Activated CD4-positive, CD25-positive, alpha-beta regulatory T cell (primary cell): ENCODE results near the gene CLDN6.
"Not testable (repeated sequence)": the region's sequence is repeated elsewhere in the genome, so short reads cannot be mapped to it uniquely, and the experiment has no call there.

Experiments
- DNase-seq, 4 experiments: peaks; one replicate each; lab custom pipeline; 2025; lab: John Stamatoyannopoulos, UW

The CLDN6 gene

DNA sequence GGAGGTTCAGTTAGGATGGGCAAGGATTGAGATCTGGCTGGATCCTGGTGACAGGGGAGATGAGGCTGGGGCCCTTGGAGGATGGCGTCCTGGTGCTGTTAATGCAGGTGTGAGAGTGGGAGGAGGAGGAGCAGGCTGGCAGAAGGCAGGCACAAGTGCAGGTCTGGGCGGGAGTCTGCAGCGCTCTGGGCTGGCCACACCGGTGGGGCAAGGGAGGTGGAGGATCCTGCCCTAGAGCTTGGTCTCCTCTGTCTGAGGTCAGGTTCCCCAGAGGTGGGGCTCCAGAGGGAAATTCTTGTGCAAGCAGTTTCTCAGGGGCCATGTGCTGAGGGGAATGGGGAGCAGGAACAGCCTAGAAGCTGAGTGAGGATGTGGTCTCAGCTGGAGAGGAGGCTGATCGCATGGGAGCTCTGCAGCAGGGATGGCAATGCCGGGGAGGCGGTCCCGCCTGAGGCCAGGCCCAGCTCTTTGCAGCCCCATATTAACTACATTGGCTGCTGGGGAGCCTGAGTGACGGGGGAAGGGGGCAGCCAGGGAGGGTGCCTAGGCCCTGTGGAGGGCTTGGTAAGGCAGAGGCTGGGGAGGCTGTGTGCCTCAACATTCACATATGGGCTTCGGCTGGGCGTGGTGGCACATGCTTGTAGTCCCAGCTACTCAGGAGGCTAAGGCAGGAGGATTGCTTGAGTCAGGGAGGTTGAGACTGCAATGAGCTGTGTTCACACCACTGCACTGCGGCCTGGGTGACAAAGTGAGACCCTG, 34.8 kb upstream of the CLDN6 start:
- not testable (repeated sequence) for DNase-seq

DNA sequence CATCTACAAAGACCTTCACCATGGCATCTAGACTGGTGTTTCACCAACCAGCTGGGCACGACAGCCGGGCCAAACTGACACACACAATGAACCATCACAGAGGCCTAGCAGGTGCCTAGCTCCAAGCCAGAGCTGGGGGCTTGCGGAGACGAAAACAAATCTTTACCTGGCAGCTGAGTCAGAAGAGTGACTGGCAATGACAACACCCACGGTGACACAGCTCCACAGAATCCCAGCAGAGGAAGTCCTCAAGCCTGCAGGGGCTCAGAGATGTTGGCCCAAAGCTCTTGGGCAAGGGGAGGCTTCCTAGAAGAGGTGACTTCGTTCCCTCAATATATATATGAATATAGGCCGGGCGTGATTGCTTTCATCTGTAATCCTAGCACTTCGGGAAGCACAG, 33.5 kb upstream of the CLDN6 start:
- DNase-seq: no peak

- DNase-seq: no peak
Measured at GRCh38 chr16:3051009-3051408, 33.0 kb upstream of the CLDN6 start.

DNA sequence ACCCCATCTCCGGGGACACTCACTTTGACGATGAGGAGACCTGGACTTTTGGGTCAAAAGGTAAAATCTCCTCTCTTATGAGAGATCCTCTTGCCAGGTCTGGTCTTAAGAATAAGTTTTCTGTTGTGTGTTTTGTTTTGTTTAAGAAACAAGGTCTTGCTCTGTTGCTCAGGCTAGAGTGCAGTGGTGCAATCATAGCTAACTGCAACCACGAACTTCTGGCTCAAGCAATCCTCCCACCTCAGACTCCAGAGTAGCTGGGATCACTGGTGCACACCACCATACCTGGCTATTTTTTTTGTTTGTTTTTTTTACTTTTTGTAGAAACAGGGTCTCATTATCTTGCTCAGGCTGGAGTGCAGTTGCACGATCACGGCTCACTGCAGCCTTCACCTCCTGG, 32.5 kb upstream of the CLDN6 start:
- DNase-seq: no peak

- DNase-seq: no peak
Measured at GRCh38 chr16:3049921-3050481, 32.0 kb upstream of the CLDN6 start.

GRCh38 chr16:3047387-3047720, 29.4 kb upstream of the CLDN6 start:
- no peak for DNase-seq

GRCh38 chr16:3046641-3047386, 28.8 kb upstream of the CLDN6 start:
- DNase-seq: no peak

GRCh38 chr16:3045758-3046640, 28.0 kb upstream of the CLDN6 start, which contains the start of gene MMP25:
MMP25 (plus strand) TSS chr16:3046561; CDS start chr16:3046918, 357 bp downstream.
- no peak for DNase-seq

DNA sequence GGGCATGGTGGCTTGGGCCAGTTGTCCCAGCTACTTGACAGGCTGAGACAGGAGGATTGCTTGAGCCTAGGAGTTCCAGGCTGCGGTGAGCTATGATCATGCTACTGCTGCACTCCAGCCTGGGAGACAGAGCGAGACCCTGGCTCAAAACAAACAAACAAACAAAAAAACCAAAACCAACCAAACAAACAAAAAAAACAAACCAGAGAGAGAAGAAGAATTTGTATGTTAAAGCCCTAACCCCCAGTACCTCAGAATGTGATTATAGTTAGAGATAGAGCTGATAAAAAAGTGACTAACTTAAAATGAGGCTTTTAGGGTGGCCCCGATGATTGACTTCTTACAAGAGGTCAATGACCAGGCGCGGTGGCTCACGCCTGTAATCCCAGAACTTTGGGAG, 26.7 kb upstream of the CLDN6 start:
- DNase-seq: no peak

DNA sequence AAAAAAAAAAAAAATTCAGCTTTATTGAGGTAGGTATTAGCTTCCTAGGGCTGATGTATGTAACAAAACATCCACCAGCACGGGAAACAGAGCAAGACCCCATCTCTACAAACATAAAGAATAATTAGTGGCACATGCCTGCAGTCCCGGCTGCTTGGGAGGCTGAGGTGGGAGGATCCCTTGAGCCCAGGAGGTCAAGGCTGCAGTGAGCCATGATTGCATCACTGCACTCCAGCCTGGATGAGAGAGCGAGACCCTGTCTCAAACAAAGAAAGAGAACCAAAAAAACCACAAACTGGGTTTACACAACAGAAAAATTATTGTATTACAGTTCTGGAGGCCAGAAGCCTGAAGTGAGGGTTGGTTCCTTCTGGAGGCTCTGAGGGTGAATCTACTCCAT, 24.4 kb upstream of the CLDN6 start:
- DNase-seq: no peak

DNA sequence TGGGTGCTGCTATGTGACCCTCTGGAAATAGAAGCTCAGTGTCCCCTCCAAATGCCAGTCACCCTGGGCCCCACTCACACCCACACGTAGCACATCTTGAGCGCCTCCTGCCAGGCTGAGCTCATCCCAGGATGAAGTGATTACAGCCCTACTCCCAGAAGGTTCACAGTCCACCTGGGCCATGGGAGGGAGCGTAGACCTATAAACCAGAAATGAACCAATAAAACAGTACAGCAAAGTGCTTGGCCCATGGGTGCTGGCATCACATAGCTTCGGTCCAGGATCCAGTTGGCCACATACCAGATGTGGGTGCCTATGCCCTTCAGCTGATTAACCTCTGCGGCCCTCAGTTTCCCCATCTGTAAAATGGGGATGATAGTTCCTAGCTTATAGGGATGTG, 20.9 kb upstream of the CLDN6 start:
- DNase-seq: no peak

GRCh38 chr16:3038256-3038655, 20.3 kb upstream of the CLDN6 start:
- DNase-seq: no peak

DNA sequence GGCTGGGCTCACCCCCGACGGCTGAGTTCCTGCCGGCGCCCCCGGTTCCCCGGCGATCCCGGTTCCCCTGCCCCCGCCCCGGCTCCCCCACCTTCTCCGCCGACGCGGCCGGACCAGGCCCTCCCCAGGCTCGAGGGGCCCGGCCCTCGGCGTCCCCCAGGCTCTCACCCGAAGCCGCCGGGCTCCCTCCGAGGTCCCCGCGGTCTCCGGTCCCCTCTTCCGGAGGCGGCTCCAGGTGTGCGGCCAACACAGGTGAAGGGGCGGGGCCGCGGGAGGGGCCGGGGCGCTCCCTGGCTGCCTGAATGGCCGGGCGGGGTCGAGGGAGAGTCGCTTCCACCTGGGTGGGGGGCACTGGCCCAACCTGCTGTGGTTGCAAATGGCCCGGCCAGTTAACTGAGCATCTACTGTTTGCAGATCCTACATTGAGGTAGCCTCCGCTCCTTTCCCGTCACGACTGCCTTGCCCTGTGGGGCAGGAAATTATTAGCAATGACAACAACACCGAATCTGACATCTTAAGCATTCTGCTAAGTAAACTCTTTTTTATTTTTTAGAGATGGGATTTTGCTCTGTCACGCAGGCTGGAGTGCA, 18.8 kb upstream of the CLDN6 start, which contains the start of gene BICDL2:
Gene BICDL2 (minus strand): TSS at position 219 of the 590 bp plus-strand sequence. CDS start 1,448 bp downstream, outside the sequence.
- DNase-seq: no peak

GRCh38 chr16:3035972-3036725, 18.2 kb upstream of the CLDN6 start:
- no peak for DNase-seq

GRCh38 chr16:3035289-3035971, 17.4 kb upstream of the CLDN6 start:
- no peak for DNase-seq

- DNase-seq: no peak
Measured at GRCh38 chr16:3032624-3033023, 14.6 kb upstream of the CLDN6 start.

DNA sequence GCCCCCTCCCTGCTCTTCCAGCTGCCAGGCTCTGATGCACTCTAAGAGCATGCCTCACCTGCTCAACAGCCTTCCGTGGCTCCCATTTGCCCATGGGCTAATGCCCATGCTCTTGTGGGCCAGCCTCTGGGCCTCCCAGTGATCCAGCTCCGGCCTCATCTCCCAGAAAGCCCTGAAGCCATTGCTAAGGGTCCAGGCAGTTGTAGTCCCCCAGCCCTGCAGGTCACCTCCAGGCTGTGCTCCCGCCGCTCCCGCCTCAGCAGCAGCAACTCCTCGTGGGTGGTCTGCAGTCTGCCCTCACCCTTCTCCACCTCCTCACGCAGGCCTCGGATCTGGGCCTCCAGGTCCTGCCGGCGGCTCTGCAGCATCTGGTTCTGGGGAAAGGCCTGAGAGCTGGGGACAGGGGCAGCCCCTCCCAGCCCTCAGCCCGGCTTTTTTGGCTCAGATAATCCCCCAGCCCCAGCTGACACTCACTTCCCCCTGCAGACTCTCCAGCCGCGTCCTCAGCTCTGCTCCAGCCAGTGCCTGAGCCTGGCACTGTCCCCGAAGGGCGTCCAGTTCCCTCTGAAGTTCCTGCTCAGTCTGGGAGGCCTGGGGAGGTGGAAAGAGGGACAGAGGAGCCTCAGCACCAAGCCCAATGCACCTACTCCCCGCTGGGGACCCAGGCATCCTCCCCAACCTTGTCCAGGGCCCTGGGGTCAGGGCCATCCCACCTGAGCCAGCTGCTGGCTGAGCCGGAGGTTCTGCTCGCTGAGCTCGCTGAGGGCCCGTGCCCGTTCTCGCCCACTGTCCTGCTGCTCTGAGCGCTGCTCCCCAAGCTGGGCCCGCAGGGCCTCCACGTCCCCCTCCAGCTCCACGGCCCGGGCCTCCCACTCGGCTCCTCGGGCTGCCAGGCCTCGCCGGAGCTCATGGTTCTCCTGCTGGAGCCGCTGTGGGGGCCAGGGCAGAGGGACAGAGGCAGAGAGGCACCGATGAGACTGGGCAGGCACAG, 12.5 kb upstream of the CLDN6 start:
- no peak for DNase-seq

DNA sequence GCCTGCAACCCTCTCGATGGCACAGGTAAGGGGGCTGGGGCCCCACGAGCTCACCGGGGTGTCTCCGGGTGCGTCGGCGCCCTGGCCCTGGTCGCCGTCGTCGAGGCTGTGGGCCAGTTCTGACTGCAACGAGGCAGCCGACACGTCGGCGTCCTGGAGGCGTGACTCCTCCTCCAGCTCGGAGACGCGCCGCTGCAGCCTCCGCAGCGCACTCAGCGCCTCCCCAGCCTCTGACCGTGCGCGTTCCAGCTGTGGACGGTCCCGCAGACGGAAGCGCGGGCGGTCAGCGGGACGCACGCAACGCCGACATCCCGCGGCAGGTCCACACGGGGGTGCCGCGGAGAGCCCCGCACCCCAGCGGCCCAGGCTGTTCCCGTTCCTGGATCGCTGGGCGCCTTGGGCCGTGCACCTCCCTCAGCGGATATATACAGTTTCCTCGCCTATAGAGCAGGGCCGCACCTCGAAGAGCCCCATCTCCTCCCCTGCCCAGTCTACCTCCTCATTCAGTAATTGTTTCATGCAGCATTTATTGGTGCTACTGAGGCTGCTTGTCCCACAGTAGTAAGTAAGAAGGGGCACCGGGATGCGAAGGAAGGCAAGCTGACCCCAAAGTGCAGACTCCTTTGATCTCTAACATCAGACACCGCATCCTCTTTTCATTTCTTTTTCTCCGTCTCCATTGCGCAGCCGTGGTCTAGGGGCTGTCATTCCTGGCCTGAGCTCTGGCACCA, 11.7 kb upstream of the CLDN6 start:
- peak in 1 of 4 experiments; percentile 24 for DNase-seq
